Neural crest cell (in vitro differentiated cells): Measurements from ENCODE around the gene DROSHA. TPM values are rescaled to one million over a fixed set of nuclear protein-coding genes. Genes with fewer than 3 reads are reported as not detected.

Experiments used
- DNase-seq: peaks from one replicate; pipeline ENCODE4 v3.0.0; 2021; ENCODE audit warnings: low read depth, mixed read lengths, low spot score
- H3K27ac Mint-ChIP-seq: one replicate; pipeline ENCODE4 v1.8.0; 2021; ENCODE audit warnings: mild to moderate bottlenecking, mixed read lengths; ENCODE audit not compliant: unreplicated experiment
- H3K27me3 Mint-ChIP-seq: 2 replicates; pipeline ENCODE4 v1.8.0; 2021; ENCODE audit warnings: low read depth, mild to moderate bottlenecking, mixed read lengths
- H3K36me3 Mint-ChIP-seq: 2 replicates; pipeline ENCODE4 v1.8.0; 2021; ENCODE audit warnings: low read depth, mild to moderate bottlenecking, mixed read lengths
- H3K4me1 Mint-ChIP-seq: 2 replicates; pipeline ENCODE4 v1.8.0; 2021; ENCODE audit warnings: mixed read lengths
- H3K4me3 Mint-ChIP-seq: one replicate; pipeline ENCODE4 v1.8.0; 2021; ENCODE audit warnings: mild to moderate bottlenecking, mixed read lengths
- H3K9me3 Mint-ChIP-seq: 2 replicates; pipeline ENCODE4 v1.8.0; 2021; ENCODE audit warnings: mixed read lengths
- CTCF ChIP-seq: fragments of 200-600 bp; sonication (generic); conservative IDR thresholded peaks from 2 replicates; pipeline ENCODE4 v1.5.0; 2021; ENCODE audit warnings: antibody characterized with exemption, mild to moderate bottlenecking
- total RNA-seq: library from RNA; stranded (reverse); gene quantifications from 2 replicates; pipeline ENCODE4 v1.2.1, GENCODE V29; 2021

DROSHA gene
- total RNA-seq, 1 donor from 2014 or later, result 116 TPM

DNA sequence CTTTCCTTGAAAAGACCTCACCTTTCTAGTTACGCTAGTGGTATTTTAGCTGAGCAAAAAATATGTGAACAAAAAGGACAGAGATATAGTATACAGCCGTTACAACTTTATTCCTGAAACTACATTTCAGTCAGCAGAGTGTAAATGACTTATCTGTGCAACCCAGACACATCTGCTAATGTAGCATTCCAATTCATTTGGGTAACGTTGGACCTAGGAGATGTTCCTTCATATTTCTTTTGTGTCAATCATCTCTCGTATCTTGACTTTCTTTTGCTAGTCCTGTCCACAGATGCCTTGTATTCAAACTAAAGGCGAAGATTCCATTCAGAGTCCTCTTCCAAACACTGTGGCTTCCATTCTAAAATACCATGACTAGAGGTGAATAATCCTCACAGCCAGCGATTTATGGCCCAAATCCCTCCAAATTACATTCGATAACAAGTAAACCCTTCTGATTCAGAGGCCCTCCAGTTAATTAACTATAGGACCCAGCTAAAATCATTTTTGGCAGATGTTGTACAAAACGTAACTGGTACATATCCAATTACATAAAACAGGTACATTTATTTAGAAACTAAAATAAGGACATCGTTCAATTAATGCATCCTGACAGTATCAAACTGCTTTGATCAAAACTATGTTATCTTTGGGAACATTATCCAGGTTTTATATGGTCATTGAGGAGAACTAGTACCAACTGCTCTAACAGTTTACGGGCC is 155.7 kb downstream of the DROSHA start:
- no peak overlapping the region for H3K27ac Mint-ChIP-seq
- TF ChIP-seq CTCF, result no peak
- no peaks in the 10 kb centered on the region for H3K4me1 Mint-ChIP-seq
- DNase-seq, result no peak
- no peak overlapping the region for H3K4me3 Mint-ChIP-seq
- no peaks in the 10 kb centered on the region for H3K36me3 Mint-ChIP-seq
- peaks cover under 1% of the 10 kb centered on the region for H3K27me3 Mint-ChIP-seq
- peaks cover 1% of the 10 kb centered on the region for H3K9me3 Mint-ChIP-seq

- DNase-seq, result no peak
- no peak for TF ChIP-seq CTCF
- H3K36me3 Mint-ChIP-seq, result no peaks in the 10 kb centered on the region
- no peaks in the 10 kb centered on the region for H3K4me1 Mint-ChIP-seq
- H3K4me3 Mint-ChIP-seq, result no peak overlapping the region
- H3K27me3 Mint-ChIP-seq, result peaks cover 2% of the 10 kb centered on the region
- peaks cover 3% of the 10 kb centered on the region for H3K9me3 Mint-ChIP-seq
- no peak overlapping the region for H3K27ac Mint-ChIP-seq
Measured at GRCh38 chr5:31372124-31372523, 159.8 kb downstream of the DROSHA start.

- Mint-ChIP-seq H3K9me3 (peaks cover 10% of the 10 kb centered on the region), H3K27me3 (peaks cover 2% of the 10 kb centered on the region), H3K4me1 (no peaks in the 10 kb centered on the region), H3K4me3 (no peak overlapping the region), H3K36me3 (no peaks in the 10 kb centered on the region), H3K27ac (no peak overlapping the region)
- no peak for DNase-seq
- no peak for TF ChIP-seq CTCF
Measured at GRCh38 chr5:31366941-31367340, 165.0 kb downstream of the DROSHA start.

DNA sequence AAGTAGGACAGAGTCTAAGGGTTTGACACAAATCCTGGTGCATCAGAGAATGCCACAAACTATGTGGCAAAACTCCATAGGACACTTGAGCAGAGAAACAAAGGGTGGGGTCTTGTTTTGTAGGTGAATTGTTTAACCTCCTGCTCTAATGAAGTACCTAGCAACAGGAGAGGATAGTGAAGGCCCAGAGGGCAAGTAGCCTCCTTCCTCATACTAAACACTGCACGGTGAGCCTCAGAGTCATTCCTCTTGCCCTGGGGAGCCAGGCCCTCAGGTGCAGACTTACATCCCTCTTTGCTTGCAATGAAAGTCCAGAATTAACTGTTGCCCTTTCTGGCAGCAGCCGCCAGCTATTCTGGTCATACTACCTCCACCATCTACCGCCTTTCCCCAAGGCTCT is 166.1 kb downstream of the DROSHA start:
- H3K36me3 Mint-ChIP-seq, result no peaks in the 10 kb centered on the region
- peaks cover 7% of the 10 kb centered on the region for H3K9me3 Mint-ChIP-seq
- no peak overlapping the region for H3K4me3 Mint-ChIP-seq
- DNase-seq, result no peak
- no peak for TF ChIP-seq CTCF
- no peaks in the 10 kb centered on the region for H3K27me3 Mint-ChIP-seq
- no peak overlapping the region for H3K27ac Mint-ChIP-seq
- H3K4me1 Mint-ChIP-seq, result no peaks in the 10 kb centered on the region

GRCh38 chr5:31364881-31365636 is 166.8 kb downstream of the DROSHA start:
- H3K9me3 Mint-ChIP-seq, result peaks cover 7% of the 10 kb centered on the region
- TF ChIP-seq CTCF, result no peak
- no peaks in the 10 kb centered on the region for H3K36me3 Mint-ChIP-seq
- DNase-seq, result no peak
- no peak overlapping the region for H3K4me3 Mint-ChIP-seq
- H3K27me3 Mint-ChIP-seq, result no peaks in the 10 kb centered on the region
- H3K4me1 Mint-ChIP-seq, result no peaks in the 10 kb centered on the region
- H3K27ac Mint-ChIP-seq, result no peak overlapping the region
